HG03045 (cell line): ENCODE results near the gene VAV2.

Experiments
- ATAC-seq: cut with Tn5 transposase; IDR thresholded peaks from one replicate; pipeline ENCODE4 v1.9.1; 2021; ENCODE audit warnings: mild to moderate bottlenecking, moderate library complexity; ENCODE audit not compliant: unreplicated experiment

VAV2 gene

GRCh38 chr9:133862585-133863256 lies 129.4 kb downstream of the VAV2 start:
- no peak for ATAC-seq

DNA sequence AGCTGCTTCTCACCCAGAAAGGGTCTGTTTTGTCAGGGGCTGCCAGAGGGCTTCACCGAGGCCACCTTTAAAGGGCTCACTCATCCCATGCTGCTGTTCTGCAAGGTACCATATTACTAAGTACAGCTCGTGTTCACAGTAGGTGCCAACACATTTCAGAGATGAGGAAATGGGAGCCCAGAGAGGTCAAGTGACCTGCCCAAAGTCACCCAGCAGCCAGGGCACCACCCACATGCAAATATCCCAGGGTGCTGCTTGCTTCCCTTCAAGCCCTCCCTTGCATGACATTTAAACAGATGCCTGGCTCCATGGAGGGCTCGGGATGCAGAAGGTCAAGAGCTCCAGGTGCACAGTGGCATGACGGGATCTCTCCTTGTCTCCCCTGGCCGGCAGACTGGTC lies 130.4 kb downstream of the VAV2 start:
- no peak for ATAC-seq

- ATAC-seq, result no peak
Observed at GRCh38 chr9:133861086-133861485, 131.0 kb downstream of the VAV2 start.

- no peak for ATAC-seq
Observed at GRCh38 chr9:133858771-133859170, 133.4 kb downstream of the VAV2 start.

DNA sequence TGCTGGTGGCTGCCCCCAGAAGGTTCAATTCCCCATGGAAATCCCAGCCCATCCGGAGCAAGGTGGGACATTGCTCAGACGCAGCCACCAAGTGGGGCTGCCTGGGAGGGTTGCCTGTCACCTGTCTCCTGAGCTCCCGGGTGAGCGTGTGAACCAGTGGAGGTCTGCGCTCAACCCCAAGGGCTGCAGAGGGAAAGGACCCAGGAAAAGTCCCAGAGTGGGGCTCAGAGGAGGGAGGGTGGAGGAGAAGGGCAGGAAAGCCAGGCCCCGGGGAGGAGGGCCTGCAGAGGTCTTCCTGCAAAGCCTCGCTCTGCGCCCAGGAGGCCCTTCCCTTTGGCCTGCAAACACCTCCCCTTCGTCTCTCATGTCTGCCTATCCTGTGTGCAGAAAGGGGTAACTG lies 134.5 kb downstream of the VAV2 start:
- no peak for ATAC-seq

DNA sequence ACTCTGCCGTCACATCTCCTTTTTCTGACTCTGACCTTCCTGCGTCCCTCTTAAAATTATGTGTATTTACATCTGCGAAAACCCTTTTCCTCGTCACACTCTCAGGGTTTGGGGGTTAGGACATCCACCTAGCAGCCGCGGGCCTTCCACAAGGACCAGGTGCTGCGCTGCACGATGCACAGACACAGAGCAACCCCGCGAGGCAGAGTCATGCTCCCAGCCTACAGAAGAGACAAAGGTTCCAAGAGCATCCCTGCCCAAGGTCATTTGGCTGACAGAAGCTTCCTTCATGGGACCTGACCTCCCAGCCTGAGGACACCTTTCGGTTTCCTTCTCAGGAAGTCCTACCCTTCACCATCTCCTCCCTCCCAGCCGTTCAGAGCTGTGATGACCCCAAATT lies 135.3 kb downstream of the VAV2 start:
- no peak for ATAC-seq

DNA sequence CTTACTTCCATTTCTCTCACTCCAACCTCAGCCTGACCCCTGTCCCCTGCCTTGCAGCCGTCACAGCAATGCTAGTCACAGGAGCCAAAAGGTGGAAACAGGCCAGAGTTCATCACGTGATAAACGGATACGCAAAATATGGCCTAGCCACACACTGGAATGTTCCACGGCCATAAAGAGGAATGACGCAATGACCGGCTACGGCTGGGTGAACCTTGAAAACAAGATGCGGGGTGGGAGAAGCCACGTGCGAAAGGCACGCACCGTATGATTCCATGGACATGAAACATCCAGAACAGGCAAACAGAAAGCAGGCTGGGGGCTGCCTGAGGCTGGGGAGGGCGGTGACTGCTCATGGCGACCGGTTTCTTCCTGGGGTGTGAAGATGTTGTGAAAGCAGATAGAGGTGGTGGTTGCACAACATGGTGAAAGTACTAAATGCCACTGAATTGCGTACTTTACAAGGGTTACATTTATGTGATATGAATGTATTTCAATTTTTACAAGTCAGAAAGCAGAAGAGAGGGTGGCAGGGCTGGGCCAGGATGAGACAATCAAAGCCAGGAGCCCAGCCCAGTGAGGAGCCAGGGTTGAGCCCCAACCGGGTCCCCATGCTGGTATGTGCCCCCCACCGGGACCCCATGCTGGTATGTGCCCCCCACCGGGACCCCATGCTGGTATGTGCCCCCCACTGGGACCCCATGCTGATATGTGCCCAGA lies 136.2 kb downstream of the VAV2 start:
- ATAC-seq, result no peak

DNA sequence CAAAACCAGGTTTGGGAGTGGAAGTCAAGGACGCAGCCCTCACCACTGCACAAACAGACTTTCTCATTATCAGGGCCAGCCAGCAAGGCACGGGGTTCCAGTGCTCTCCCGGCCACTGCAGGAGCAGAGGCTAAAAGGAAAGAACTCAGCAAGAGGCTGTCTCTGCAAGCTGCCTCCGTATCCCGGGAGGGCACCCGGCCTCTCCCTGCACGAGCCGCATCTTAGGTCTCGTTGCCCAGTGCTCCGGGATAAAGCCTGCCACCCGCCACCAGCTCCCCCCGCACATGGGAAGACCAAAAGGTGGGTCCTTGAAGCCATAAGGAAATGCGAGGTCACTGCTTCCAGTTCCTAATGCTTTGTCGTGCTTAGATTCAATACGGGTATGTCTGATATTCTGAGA lies 136.8 kb downstream of the VAV2 start:
- no peak for ATAC-seq

DNA sequence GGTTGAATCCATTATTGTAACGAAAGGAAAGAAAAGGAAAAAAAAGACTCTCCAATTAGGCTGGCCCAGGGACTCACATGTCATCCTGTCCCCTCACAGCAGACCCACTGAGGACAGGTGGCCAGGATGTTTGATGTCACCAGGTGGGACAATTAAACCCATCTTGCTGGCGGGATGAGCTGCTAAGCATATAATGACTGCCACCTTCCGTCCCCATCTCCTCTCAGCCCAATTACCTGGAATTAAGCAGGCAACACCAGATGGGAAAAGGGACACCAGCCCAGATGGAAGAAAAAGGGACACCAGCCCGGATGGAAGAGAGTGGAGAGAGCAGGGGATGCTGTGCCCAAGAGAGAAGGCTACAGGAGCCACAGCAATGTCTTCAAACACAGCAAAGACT lies 137.4 kb downstream of the VAV2 start:
- no peak for ATAC-seq

- ATAC-seq, result no peak
Observed at GRCh38 chr9:133854048-133854447, 138.1 kb downstream of the VAV2 start.

- ATAC-seq, result no peak
Observed at GRCh38 chr9:133853331-133853730, 138.8 kb downstream of the VAV2 start.

DNA sequence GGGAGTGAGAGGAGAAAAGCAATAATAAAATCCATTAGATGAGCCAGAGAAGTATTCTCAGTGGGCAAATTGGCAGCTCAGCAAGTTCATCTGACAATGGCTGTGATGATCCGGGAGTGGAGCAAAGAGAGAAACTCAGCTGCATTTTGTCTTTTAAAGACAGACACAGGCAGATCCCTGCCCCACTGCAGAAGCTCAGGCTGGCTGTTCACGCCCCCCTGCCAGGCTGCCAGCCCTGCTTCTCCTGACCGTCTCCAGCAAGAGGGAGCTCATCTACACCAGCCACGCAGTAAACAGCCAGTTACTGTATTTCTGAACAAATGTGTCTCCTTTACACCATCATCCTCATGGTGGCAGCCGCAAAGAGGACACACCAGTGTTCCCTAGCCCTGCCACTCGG lies 139.7 kb downstream of the VAV2 start:
- ATAC-seq, result no peak

- ATAC-seq, result no peak
Observed at GRCh38 chr9:133851693-133852092, 140.4 kb downstream of the VAV2 start.

- no peak for ATAC-seq
Observed at GRCh38 chr9:133850937-133851336, 141.2 kb downstream of the VAV2 start.

DNA sequence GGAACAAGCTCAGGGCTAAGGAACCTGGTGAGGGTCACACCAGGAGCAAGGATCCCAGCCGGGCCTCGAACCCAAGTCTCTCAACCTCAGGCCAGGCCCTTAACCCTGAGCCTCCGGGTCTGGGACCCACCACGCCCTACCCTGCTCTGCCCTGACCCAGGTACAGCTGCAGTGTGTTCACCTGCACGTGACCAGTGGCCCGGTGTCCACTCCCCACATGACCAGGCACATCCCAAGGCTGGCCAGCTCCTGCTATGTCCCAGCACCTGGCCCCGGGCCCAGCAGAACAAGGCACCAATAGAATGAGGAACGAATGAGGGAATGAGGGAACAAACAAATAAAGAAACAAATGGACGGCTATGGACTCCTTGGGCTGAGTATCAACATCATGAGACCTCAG lies 142.0 kb downstream of the VAV2 start:
- no peak for ATAC-seq

DNA sequence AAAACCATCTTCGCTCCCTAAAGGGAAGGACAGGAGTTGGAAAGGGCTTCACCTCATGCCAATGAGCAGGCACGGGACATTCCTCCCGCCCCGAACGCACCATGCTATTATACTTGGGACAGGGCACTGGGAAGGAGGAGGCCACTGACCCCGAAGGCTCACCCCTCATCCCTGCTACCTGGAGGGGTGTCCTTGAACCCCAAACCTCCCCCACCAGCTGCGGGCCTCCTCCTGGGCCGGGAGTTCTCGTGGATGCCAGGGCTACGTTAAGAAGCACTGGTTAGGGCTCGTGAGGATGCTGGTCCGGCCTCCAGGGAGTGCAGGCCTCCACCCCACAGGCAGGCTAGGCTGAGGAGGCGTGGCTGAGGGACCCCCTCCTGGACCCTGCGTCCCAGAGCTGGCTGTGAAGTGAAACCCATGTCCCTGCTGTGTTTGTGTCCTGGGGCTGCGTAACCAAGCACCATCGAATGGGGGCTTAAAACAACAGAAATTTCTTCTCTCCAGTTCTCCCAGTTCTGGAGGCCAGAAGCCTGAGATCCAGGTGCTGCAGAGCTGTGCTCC lies 142.9 kb downstream of the VAV2 start:
- no peak for ATAC-seq

DNA sequence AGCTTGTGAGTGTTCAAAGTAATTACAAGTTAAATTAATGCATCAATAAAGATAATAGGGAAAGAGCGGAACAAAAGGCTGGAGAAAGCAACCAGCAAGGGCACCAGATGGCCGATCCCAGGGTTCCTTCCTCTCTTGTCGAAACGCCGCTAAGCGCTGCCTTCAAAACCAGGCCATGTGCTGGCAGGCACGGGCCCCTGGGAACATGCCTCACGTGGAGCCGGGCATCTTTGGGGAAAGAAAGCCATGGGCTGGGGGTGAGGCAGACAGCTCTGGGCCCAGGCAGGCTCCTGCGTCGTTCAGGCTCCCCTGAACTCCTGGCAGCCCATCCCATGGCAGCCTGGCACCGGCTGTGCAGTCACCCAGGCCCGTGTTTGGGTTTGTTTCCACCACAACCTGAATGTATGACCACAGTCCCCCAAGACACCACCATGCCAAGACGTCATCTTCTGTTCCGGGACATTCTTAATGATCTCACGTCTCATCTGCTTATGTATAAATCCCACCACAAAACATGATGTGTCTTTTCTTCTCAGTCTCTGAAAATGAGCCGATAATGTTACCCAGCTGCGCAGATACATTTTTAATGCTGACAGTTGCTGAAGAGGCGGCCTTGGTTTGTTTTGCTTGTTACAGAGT lies 143.5 kb downstream of the VAV2 start:
- no peak for ATAC-seq

DNA sequence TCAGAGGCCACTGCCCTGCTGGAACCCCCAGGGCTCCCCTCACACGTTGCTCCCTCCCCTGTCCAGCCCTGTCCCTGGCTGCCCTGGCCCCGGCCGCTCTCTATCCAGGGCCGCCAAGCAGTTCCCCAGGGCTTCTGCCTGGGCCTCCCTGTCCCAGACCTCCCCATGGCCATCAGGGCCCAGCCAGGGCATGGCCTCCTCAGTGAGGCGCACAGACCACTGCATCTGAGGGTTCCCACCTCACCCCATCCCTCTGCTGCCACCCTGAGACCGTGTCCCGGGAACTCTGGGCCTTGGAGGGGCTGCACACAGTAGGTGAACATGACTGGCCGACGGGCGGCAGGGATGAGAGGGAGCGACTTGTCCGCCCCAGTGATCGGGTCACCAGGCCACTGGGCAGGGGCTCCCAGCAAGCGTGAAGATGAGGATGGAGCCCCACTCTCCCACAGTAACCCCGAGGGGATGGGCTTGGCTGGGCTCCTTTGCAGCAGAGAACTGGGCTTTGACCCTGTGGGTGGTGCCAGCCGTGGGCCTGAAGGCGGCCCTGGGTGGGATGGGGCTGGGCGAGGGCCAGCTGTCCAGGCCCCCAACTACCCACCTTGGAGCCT lies 145.5 kb downstream of the VAV2 start:
- no peak for ATAC-seq

GRCh38 chr9:133845440-133845839 lies 146.7 kb downstream of the VAV2 start:
- ATAC-seq, result no peak

- no peak for ATAC-seq
Observed at GRCh38 chr9:133844881-133845410, 147.2 kb downstream of the VAV2 start.

DNA sequence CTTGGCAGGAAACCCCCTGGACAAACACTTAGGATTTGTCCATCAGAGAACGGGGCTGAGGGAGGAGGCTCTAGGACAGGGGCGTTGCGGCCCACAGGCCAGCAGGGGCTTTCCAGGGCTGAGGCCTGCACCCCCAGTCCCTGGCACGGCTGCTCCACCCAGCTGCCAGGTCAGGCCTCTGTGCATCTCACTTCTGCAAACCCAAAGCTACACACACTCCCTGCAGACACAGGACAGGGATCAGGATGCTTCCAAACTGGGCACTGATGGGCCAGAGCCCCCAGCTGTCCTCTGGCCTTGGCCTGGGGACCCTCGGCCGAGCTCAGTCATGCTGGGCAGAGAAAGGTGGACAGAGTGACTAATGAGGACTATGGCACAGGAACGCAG lies 147.7 kb downstream of the VAV2 start:
- ATAC-seq, result no peak
